Suppressor macrophage treated with lipopolysaccharide for 4 hours (primary cell): ENCODE measurements around the gene LRRC63.
A peak's percentile ranks its signal among the peaks of the same experiment; 100 is the strongest.

Experiments
- DNase-seq: peaks from one replicate; pipeline ENCODE4 v3.0.0-alpha.2; 2020

LRRC63 gene

GRCh38 chr13:46313432-46314257 is 101.9 kb downstream of the LRRC63 start:
- peak; percentile 20 for DNase-seq

GRCh38 chr13:46314587-46314986 is 102.9 kb downstream of the LRRC63 start:
- no peak for DNase-seq

- DNase-seq: no peak
These were observed 103.3 kb downstream of the LRRC63 start for GRCh38 chr13:46315036-46315435.

- DNase-seq: no peak
These were observed 103.9 kb downstream of the LRRC63 start for GRCh38 chr13:46315491-46316075.

GRCh38 chr13:46317120-46317519 is 105.4 kb downstream of the LRRC63 start:
- peak; percentile 39 for DNase-seq

- DNase-seq: peak; percentile 58
These were observed 107.3 kb downstream of the LRRC63 start for GRCh38 chr13:46318986-46319385.

GRCh38 chr13:46320406-46320805 is 108.7 kb downstream of the LRRC63 start:
- DNase-seq: no peak

GRCh38 chr13:46320821-46321220 is 109.1 kb downstream of the LRRC63 start:
- DNase-seq: no peak

- DNase-seq: peak; percentile 88
These were observed 109.9 kb downstream of the LRRC63 start for GRCh38 chr13:46321494-46322225.

- no peak for DNase-seq
These were observed 113.2 kb downstream of the LRRC63 start for GRCh38 chr13:46324976-46325375.
